NCI-H2081 treated with DMSO at 0.1 percent for 48 hours (cell line): ENCODE data around the gene GABRG3.

Source experiments
- DNase-seq: peaks from one replicate; lab custom pipeline; 2025; lab: John Stamatoyannopoulos, UW

GABRG3 gene

DNA sequence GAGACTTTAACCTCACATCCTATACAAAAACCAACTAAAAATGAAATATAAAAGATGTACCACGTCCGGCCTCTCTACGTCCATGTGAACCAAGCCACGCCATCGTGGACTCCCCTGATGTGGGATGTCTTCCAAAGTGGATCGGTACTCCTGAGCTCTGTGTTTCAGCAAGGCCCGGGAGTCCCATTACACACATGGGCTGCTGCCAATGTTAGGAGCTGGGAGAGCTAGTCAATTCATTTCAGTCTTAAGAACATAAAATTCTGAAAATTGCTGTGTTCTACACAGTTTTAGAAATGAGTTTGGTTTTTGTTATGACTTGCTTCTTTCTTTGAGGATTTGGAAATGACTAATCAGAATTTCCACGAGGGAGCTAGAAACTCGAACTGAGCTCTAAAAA, 131.0 kb downstream of the GABRG3 start:
- DNase-seq = no peak

DNA sequence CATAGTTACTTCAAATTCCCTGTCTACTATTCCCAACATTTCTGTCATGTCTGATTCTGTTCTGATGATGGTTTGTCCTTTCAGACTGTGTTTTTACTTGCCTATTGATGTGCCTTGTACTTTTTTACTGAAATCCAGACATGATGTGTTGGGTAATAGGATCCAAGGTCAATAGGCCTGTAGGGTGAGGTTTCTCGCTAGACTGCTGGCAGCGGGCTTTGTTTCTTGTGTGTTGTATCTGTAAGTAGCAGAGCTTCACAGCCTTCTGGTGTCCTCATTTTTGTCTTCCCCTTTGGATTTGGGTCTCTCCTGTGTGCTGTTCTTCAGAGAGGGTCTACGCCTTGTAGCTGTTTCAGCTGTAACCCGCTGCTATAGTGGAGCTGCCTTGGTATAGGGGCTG, 140.3 kb downstream of the GABRG3 start:
- no peak for DNase-seq

DNA sequence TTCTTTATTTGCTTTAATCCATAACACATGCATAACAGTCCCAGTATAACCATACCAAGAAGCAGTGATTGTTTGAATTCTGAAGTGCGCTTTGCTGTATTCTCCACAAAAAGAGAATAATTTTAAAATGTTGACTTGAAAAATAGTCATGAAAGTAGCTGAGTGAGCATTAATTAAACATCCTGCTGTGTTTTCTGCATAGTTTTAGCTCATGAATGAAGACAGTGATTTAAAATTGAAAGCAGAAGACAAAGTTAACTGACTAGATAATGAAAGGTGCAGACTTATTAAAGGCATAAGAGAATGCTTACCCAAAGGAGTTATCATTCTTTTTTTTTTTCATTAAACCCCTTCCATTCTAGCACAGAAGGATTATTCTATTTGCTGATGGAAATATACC, 143.5 kb downstream of the GABRG3 start:
- no peak for DNase-seq

DNA sequence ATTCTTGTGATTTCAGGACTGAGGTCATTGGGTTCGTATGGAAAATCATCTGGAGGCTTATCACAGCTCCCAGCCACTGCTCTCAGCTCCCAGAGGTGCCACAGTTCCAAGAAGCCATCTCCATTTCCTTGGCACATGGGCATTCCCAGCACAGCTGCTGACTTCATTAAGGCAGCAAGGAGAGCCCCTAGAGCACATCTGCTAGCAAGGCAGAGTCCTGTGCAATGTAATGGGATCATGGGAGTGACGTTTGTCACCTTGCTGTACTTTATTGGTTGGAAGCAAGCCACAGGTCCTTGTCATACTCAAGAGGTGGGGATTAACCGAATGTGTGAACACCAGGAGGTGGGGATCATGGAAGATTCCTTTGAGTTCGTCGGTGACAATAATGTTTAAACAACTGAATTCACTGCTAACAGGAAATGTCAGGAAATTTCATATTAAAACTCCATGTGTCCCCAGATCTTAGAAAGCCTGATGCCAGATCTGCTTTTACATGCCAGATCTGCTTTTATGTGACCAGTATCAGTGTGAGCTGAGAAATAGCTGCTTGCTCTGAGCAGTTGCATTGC, 148.8 kb downstream of the GABRG3 start:
- DNase-seq = no peak

DNA sequence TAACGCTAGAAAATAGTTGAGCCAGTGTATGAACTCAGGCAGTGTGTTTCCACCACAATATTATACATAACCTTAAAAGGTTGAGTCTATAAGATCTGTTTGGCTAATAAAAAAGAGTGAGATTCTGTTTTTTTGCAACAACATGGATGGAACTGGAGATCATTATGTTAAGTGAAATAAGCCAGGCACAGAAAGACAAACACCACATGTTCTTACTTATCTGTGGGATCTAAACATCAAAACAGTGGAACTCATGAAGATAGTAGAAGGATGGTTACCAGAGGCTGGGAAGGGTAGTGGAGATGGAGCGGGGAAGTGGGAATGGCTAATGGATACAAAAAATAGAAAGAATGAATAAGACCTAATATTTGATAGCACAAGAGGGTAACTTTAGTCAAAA, 150.7 kb downstream of the GABRG3 start:
- no peak for DNase-seq

DNA sequence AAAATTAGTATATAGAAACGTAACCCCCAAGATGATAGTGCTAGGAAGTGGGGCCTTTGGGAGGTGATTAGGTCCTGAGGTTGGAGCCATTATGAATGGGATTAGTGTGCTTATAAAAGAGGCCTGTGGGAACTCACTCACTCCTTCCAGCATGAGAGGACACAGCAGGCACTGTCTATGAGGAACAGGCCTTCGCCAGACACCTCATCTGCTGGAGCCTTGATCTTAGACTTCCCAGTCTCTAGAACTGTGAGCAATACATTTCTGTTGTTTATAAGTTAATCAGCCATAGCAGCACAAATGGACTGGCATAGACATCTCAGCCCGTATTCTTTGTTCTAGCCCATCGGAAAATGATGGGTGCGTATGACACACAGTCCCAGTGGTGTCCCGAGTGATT, 152.3 kb downstream of the GABRG3 start:
- DNase-seq = no peak

DNA sequence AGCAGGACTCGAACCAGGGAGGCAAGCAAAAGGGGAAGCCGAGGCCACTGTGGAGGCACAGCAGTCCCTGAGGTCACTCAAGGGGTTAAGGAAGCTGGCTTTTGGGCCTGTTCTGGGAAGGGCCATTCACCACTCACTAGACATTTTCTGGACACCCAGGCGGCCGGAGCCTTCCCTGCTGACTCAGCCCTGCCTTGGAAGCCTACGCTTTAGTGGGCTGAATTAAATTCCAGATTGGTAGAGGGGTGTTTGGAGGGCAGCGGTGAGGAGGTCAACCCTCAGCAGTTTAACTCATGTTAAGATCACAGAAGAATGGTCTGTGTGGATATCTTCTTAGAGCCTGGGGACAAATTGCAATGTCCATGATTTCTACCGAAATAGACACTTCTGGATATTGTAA, 152.8 kb downstream of the GABRG3 start:
- DNase-seq = no peak

DNA sequence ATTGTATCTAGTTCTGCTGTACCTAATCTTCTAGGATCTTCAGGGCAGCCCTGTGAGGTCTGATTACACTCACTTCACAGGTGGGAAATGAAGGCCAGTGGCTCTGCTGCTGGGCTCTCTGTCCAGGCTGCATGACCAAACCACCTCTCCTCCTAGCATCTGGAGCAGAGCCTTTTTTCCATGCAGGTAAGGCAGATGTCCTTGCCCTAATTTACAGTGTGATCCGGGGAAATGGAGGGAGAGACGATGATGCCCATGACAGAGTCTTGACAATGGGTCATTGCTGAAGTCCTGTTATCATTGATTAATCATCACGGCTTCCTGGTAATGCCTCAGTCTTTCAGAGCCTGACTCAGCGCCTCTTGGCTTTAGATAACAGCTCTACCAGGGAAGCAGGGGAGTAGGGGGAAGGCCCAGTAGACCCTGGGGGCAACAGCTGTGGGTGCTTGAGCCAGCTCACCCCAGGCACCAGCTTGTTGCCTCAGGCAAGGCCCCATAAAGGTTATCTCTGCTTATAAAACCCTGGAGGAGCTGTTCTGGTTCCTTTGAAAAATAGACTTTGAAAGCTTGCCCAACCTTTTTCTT, 153.4 kb downstream of the GABRG3 start:
- DNase-seq = no peak

DNA sequence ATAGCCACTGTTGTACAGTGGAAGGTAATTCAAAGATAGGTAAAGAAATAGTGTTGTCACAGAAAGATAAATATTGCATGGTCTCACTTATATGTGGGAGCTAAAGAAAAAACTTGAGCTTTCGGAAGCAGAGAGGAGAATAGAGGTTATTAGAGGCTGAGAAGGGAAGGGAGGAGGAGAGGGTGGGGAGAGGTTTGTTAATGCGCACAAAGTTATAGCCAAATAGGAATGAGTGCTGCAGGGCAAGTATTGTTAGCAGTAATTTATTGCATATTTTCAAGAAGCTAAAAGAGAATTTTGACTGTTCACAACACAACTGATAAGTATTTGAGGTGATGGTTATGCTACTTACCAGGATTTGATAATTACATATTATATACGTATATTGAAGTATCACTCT, 154.2 kb downstream of the GABRG3 start:
- no peak for DNase-seq

DNA sequence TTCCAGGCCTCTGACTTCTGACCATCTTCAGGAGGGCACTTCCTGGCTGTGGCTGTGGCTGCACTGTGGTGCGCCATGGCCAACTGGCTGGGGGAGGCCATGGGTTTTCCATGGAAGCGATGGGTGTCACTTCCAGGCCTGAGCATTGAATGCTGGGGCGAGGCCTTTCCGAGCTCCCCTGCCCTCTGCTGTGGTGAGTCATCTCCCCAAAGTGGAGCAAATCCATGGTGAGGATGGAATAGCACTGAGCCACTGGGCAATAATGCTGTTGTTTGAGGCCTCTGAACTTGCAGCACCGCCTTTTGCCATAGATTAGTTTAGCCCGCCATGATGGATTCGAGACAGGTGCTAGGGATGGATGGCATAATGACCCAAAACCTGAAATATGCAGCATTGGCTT, 155.5 kb downstream of the GABRG3 start:
- no peak for DNase-seq

DNA sequence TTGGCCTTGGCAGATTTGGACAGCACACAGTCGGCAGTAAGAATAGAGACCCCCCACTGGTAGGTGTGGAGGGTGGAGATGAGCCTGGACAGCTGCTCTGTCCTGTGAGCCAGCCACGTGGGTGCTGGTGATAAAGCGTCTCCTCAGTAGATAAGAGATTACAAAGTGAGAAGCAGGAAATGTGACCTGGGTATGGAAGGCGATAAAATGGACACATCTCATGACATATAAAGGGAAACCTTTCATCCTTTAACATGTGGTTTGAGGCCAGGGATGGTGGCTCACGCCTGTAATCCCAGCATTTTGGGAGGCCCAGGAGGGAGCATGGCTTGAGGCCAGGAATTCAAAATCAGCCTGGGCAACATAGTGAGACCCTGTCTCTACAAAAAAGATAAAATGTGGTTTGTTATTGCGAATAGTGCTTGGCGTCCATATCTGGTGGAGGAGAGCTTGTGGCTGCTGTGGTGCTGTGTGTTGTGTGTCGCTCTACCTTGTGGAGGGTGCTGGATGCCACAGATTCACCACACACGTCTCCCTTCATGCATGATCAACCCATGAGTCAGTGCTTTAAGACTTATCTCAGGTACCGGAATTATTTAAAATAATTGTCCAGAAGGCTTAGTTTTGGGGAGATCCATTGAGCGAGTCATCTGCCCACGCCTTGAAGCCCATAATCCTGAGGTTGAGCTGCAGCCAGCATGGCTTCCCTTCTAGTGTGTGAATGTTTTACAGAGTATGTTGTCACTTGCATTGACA, 157.0 kb downstream of the GABRG3 start:
- DNase-seq = no peak

DNA sequence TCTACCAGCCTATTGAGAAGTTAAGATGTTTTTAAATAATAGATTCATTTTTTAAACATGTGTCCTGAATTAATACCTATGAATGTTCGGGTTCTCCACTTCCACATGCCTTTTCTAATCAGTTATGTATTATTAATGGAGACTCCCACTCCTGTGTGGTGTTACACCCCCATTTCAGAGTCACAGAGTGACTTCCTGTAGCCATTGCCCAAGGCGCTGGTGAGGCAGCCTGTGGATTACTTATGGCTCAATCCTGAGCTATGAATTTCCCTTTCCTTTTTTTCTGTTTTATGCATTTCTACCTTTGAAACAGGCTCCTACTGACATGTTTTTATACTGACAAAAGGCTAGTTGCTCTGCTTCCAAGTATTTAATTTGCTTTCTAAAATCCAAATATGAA, 162.3 kb downstream of the GABRG3 start:
- DNase-seq = no peak

DNA sequence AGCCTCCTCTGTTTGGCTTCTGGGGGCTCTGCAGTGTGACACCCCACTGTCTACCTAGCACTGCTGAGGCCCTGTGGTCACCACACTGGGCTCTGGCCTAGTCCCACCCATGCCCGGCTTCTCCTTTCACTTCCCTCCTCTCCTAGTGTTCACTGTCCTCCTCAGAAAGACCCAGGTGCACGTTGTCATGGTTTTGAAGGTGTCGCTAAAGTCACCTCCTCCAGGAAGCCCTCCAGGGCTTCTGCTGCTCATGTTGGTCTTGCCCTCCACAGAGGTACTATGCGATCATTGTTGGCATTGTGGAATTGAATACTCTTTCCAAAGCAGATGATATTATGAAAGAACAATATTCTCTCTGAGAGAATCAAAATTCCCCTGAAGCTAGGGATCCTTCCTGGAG, 163.5 kb downstream of the GABRG3 start:
- no peak for DNase-seq

DNA sequence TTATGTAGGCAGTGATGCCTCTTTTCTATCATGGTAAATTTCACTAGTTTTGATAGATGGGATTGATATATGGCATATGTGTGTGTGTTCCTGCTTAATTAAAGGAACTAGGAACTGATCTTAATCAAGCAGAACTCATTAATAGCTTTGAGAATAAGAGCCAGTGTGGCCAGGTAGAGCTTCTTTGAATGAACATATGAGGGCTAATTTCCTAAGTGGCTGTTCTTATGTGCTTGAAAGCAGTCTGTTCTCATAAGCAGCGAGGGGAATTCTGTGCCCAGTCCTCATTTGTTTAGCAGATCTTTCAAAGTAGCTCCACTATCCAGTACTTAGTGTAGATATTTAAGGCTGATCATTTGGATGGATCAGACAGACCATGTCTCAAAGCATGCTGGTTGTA, 164.2 kb downstream of the GABRG3 start:
- no peak for DNase-seq

DNA sequence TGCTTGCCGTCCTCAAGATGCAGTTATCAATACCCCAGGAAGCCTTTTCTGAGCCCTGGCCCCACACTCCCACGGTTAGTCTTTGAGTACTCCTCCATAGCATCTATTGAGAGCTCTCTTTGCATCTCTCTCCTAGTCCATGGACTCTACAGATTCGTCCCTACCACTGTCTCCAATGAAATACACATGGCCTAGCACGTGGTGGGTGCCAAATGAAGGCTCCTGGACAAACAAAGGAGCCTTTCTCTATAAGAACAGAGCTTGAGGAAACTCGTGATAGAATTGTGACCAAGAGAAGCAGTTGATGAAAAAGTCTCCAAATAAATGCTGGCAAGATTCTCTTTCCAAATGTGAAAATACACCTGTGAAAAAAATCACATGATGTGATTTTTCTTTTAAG, 166.1 kb downstream of the GABRG3 start:
- no peak for DNase-seq

DNA sequence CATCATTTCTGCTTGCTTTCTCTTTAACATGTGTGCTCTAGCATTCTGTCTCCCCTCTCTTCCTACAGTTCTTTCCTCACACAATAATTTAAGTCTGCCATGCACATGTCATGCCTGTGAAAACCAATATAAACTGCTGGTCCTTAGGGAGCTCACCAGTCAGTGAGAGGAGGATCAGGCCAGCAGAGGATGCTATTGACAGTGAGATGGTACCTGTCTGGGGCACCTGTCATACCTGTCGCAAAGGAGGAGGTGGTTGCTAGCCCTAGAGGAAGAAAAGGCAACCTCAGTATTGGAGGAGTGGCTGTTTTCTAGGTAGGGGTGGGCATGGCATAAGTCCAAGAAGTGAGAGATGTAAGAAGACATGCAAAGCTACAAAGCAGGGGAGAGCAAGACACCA, 194.6 kb downstream of the GABRG3 start:
- no peak for DNase-seq

DNA sequence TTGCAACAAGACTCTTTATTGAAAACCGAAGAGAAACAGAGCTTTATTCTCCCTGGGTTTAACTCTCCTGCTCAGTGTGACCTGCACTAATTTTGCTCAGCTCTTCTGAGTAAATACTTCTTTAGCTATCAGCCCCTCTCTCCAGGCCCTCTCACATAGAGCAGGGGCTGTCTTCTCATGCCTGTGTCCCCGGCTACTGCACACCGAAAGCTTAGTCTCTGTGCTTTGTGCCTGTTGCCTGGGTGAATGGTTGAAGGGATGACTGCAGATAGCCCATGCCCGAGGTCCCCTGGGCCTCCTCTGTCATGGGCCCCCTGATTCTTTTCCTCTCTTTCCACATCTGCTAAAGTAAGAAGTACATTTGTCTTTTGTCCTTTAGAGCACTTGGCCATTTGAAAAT, 195.9 kb downstream of the GABRG3 start:
- no peak for DNase-seq

DNA sequence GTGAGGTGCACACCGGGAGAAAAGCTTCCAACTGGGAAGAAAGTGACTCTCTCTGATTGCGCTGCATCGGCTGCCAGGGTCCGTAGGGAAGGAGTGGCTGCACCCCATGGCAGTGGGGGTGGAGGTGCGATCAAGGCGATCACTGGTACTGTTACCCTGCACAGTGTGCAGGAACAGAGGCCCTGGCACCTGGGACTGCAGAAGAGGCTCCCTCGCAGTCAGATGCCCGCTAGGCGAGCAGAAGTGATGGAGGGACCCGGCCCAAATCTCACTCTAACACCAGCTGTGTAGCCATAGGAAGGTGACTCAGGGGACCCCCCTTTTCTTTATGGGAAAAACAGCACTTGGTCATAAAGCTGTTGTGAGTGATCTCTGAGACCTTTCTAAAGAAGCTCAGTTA, 196.8 kb downstream of the GABRG3 start:
- DNase-seq = no peak

DNA sequence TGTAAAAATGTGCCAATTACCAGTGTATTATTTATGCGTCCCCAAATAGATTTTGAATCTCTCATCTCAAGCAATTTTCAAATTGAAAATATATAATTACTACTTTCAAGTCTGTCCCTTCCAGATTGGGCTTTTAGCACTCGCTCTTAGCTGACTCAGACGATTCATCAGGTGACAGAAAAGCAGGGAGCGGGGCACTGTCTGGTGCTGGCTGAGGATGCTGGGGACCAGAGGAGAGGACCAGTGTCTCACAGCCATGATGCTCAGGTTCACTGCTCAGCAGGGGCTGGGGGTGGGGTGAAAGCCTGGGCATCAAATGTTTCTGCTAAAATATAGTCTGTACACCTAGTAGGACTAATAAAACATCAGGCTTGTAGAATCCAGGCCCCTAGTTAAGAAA, 199.9 kb downstream of the GABRG3 start:
- DNase-seq = no peak

DNA sequence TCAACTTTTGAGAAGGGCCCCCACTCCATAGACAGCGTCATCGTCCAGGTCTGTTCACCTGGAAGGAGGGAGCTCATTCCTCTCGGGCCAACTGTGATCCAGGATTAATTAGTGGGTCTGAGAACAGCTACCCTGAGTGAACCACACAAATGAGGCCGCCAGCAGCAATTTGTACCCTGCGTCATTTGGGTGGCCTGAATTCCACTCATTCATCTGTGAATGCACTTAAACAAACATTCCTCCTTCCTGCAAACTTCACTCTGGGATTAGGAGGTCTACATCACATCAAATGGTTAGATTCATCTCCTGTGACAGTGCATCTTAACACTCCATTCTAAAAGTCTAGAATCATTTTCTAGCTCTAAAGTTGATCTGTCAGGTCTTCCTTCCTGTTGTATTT, 201.8 kb downstream of the GABRG3 start:
- DNase-seq = no peak

DNA sequence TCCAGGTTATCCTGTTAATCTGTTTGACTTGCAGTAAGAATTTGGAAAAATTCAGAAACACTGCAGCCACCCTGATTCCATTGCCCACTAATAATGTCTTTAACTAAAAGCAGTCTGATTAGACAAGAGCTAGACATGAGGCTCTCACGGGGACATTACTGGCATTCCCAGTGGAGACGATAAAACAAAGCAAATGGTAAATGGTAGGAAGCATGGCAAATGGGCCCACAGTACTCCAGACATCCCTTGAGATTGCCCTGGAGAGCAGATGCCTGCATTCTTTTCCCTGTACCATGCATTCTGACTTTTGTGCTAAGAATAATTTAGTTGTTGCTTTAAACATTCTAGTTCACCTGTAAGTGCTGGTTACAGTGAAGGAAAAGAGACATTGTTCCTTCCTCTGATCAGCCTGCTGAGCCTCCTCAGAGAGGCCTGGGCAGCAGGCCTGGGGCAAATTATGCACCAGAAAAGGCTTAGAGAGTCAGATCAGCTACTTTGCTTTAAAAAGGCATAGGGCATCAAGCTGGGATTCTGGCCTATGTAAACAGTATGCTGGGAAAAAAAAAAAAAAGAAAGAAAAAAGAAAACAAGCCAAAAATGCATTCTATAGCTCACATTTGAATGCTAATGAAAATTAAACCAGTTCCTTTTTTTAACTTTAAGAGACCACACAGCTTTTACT, 204.6 kb downstream of the GABRG3 start:
- no peak for DNase-seq

DNA sequence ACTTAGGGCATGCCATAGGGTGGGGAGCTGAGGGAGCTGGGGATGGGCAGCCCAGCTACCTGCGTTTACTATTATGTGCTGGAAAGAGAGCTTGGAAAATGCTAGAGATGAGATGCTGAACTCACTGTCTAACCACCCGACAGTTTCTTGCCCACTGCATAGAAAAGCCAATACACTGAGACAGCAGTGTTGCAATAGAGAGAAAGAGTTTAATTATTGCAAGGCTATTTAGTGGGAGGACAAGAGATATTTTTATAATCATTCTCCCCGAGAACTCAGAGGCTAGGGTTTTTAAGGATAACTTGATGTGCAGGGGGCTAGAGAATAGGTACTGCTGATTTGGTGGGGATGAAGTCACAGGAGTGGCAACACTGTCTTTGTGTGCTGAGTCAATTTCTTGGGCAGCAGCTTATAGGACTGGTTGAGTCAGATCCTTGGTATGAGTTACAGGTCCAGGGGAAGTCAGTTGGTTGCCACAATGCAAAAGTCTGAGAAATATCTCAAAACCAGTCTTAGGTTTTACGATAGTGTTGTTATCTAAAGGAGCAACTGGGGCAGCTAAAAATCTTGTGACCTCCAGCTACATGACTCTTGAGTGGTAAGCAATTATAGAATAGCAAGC, 205.9 kb downstream of the GABRG3 start:
- no peak for DNase-seq

DNA sequence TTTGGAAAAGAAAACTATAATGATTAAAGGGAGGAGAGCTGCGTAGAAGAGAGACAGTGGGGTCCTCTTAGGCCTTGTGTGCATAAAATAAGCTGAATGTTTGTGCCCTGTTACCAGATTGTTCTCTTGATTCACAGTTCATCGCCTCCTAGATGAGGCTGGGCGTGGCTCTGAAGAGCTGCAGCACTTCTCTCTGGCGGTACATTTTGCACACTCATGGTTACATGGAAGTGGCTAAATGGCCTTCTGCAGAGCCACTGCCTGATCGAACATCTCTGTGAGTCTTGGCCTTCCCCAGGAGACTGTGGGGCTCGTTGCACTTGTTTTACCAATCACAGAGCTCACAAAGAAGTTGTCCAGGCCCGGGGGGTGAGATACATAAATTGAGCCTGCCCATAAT, 208.8 kb downstream of the GABRG3 start:
- no peak for DNase-seq
